Stimulated activated CD4-positive, alpha-beta T cell treated with anti-CD3 and anti-CD28 coated beads, TNF-alpha, amount 100 ng/mL, for 24 hours (primary cell): ENCODE results near the gene PROM2.

Experiments used
- DNase-seq, 3 experiments: peaks; one replicate each; pipeline ENCODE4 v3.0.0-alpha.2; 2020; ENCODE audit warnings: low read depth in 3 of 3

Gene PROM2

GRCh38 chr2:95285542-95285932 is 11.3 kb downstream of the PROM2 start:
- no peak for DNase-seq

GRCh38 chr2:95287336-95287735 is 13.1 kb downstream of the PROM2 start:
- DNase-seq = no peak

- no peak for DNase-seq
These were observed 13.6 kb downstream of the PROM2 start for GRCh38 chr2:95287806-95288205.

- no peak for DNase-seq
These were observed 15.0 kb downstream of the PROM2 start for GRCh38 chr2:95289253-95289652.

GRCh38 chr2:95291222-95291621 is 17.0 kb downstream of the PROM2 start:
- DNase-seq = no peak

- no peak for DNase-seq
These were observed 18.5 kb downstream of the PROM2 start for GRCh38 chr2:95292623-95293260.

- no peak for DNase-seq
These were observed 20.5 kb downstream of the PROM2 start for GRCh38 chr2:95294579-95295250.

GRCh38 chr2:95295376-95295775 is 21.1 kb downstream of the PROM2 start:
- DNase-seq = no peak

- DNase-seq = no peak
These were observed 21.8 kb downstream of the PROM2 start for GRCh38 chr2:95296011-95296410.

- no peak for DNase-seq
These were observed 22.7 kb downstream of the PROM2 start, which contains the start of gene KCNIP3 for GRCh38 chr2:95296880-95297487. TSS of gene KCNIP3 (plus strand) at chr2:95297347. CDS start at chr2:95297439, 92 bp downstream.

GRCh38 chr2:95297639-95298395 is 23.6 kb downstream of the PROM2 start:
- no peak for DNase-seq

- no peak for DNase-seq
These were observed 24.4 kb downstream of the PROM2 start for GRCh38 chr2:95298486-95299111.

- no peak for DNase-seq
These were observed 25.7 kb downstream of the PROM2 start for GRCh38 chr2:95299961-95300360.

GRCh38 chr2:95300450-95300849 is 26.2 kb downstream of the PROM2 start:
- DNase-seq = no peak

- DNase-seq = no peak
These were observed 26.9 kb downstream of the PROM2 start for GRCh38 chr2:95301186-95301585.

- DNase-seq = no peak
These were observed 27.8 kb downstream of the PROM2 start for GRCh38 chr2:95301876-95302641.

- DNase-seq = no peak
These were observed 29.1 kb downstream of the PROM2 start for GRCh38 chr2:95303191-95303919.

- DNase-seq = no peak
These were observed 31.3 kb downstream of the PROM2 start for GRCh38 chr2:95305380-95306061.

GRCh38 chr2:95306336-95306895 is 32.2 kb downstream of the PROM2 start:
- no peak for DNase-seq

GRCh38 chr2:95307036-95307435 is 32.8 kb downstream of the PROM2 start:
- no peak for DNase-seq
